ENCODE data around the gene RHOT2.

The RHOT2 gene

DNA sequence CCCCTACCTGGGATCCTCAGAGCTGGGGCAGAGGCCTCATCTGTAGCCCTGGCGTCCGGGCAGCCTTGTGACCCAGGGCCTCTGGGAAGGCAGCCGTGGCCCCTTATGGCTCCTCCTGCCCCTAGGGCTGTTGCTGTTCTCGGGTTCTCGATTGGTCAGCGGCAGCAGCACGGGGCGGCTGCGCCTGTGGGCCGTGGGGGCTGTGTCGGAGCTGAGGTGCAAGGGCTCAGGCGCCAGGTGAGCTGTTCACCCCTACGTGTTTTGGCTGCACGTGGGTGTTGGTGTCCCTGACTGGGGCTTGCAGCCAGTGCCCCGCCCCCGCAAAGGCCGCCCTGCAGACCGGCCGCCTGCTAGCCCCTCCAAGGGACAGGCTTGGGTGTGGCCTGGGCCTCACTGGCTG lies 5.8 kb upstream of the RHOT2 start:
- Histone ChIP-seq H3K4me3 (ENCODE audit: low read depth, low read length) (no peak overlapping the region), H3K27ac (no peak overlapping the region), H3K27me3 (replicated peaks) (no peaks in the 10 kb centered on the region), H3K36me3 (replicated peaks) (peaks cover 6% of the 10 kb centered on the region)
- TF ChIP-seq, protein P1, sequence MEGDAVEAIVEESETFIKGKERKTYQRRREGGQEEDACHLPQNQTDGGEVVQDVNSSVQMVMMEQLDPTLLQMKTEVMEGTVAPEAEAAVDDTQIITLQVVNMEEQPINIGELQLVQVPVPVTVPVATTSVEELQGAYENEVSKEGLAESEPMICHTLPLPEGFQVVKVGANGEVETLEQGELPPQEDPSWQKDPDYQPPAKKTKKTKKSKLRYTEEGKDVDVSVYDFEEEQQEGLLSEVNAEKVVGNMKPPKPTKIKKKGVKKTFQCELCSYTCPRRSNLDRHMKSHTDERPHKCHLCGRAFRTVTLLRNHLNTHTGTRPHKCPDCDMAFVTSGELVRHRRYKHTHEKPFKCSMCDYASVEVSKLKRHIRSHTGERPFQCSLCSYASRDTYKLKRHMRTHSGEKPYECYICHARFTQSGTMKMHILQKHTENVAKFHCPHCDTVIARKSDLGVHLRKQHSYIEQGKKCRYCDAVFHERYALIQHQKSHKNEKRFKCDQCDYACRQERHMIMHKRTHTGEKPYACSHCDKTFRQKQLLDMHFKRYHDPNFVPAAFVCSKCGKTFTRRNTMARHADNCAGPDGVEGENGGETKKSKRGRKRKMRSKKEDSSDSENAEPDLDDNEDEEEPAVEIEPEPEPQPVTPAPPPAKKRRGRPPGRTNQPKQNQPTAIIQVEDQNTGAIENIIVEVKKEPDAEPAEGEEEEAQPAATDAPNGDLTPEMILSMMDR (IDR thresholded peaks at IDR 0.05; ENCODE audit: low read depth, low read length, missing control alignments): no peak
- in situ Hi-C loops (cut with HindIII; ENCODE audit: low pct_ligation_motif_present, low sequenced_read_pairs): no loop called here
- no peak for DNase-seq

GRCh38 chr16:662597-662996 lies 5.3 kb upstream of the RHOT2 start:
- Histone ChIP-seq H3K4me3 (ENCODE audit: low read depth, low read length) (no peak overlapping the region), H3K36me3 (replicated peaks) (peaks cover 6% of the 10 kb centered on the region)
- in situ Hi-C loops (cut with HindIII; ENCODE audit: low pct_ligation_motif_present, low sequenced_read_pairs): no loop called here

GRCh38 chr16:666572-666971 lies 1.4 kb upstream of the RHOT2 start:
- no peak overlapping the region for H3K27ac ChIP-seq
- in situ Hi-C loops (cut with HindIII; ENCODE audit: low pct_ligation_motif_present, low sequenced_read_pairs): no loop called here

More at GRCh38 chr16:662597-662996, 5.3 kb upstream of the RHOT2 start:
- Histone ChIP-seq H3K27me3 (replicated peaks) (no peaks in the 10 kb centered on the region), H3K27ac (no peak overlapping the region)
- DNase-seq: no peak
- TF ChIP-seq, protein P1 (IDR thresholded peaks at IDR 0.05; ENCODE audit: low read depth, low read length, missing control alignments): no peak

DNA sequence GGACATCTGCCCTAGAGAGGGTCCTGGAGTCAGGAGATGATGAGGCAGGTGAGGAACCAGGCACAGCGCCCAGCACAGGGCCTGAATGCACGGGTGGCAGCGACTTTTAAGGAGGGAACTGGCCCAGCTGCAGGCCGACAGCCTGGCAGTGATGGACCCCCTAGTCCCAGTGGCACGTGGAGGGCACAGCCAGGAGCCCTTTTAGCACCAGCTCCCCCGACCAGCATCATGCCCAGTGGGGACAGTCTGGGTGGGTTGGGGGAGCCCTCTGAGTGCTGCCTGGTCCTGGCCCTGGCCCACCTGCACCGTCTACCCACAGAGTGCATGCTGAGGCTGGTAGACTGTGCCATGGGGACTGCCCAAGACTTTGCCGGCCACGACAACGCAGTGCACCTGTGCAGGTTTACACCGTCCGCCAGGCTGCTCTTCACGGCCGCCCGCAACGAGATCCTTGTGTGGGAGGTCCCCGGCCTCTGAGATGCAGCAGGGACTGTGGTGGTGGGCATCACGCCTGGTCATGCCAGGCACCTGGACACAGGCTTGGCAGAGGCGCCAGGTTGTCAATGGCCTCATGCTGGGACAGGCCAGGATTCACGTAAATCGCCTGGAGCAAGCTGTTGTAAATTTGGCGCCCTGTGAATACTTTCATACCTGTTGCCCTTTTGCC lies 686 bp upstream of the RHOT2 start:
- peaks cover 29% of the 10 kb centered on the region for H3K36me3 ChIP-seq (replicated peaks)

More at GRCh38 chr16:666572-666971, 1.4 kb upstream of the RHOT2 start:
- H3K27me3 ChIP-seq (replicated peaks): no peaks in the 10 kb centered on the region
- H3K4me3 ChIP-seq (ENCODE audit: low read depth, low read length): no peak overlapping the region
- TF ChIP-seq, protein P1 (IDR thresholded peaks at IDR 0.05; ENCODE audit: low read depth, low read length, missing control alignments): no peak
- DNase-seq: no peak
- peaks cover 24% of the 10 kb centered on the region for H3K36me3 ChIP-seq (replicated peaks)

GRCh38 chr16:668519-669171 lies 713 bp downstream of the RHOT2 start:
- peak overlapping the region; percentile 85 for H3K4me3 ChIP-seq (ENCODE audit: low read depth, low read length)
- in situ Hi-C loops (cut with HindIII; ENCODE audit: low pct_ligation_motif_present, low sequenced_read_pairs): no loop called here
- H3K27ac ChIP-seq: peak overlapping the region; percentile 44
- TF ChIP-seq, protein P1 (IDR thresholded peaks at IDR 0.05; ENCODE audit: low read depth, low read length, missing control alignments): no peak
- no peak for DNase-seq
- H3K36me3 ChIP-seq (replicated peaks): peaks cover 42% of the 10 kb centered on the region
- H3K27me3 ChIP-seq (replicated peaks): no peaks in the 10 kb centered on the region

More for the DNA sequence above, 686 bp upstream of the RHOT2 start:
- DNase-seq: no peak
- H3K27ac ChIP-seq: no peak overlapping the region
- TF ChIP-seq, protein P1 (IDR thresholded peaks at IDR 0.05; ENCODE audit: low read depth, low read length, missing control alignments): no peak
- H3K27me3 ChIP-seq (replicated peaks): no peaks in the 10 kb centered on the region
- in situ Hi-C loops (cut with HindIII; ENCODE audit: low pct_ligation_motif_present, low sequenced_read_pairs): no loop called here
- no peak overlapping the region for H3K4me3 ChIP-seq (ENCODE audit: low read depth, low read length)

All from brain microvascular endothelial cell (primary cell).